ENCODE measurements around the gene SORL1-AS1.
"Not testable (repeated sequence)": the region's sequence is repeated elsewhere in the genome, so short reads cannot be mapped to it uniquely, and the experiment has no call there.

SORL1-AS1 gene

DNA sequence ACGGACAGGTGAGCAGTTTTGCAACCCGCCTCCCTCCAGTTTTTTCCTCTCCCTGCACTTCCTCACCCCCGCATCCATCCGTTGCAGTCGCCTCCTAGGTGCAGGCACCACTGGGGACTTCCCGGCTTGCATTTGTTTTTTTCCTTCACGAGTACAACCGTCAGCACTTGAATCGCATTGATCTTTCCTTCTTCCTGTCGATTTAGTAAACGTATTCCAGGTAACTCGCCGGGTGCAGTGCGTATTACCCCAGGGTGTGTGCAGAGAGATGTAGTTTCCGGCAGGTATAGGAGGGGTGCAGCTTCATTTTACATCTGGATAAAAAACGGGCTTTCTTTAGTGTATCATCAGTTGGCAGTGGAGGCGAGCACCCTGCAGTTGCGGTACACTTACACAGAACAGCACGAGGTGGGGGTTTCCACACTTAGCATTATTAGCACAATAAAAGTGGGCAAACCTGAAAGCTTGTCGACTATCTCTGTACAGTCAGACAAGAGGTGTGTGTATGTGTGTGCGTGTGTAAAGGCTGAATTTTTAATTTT, at the start of gene SORL1-AS1:
Gene SORL1-AS1 (minus strand): TSS at position 359 of the 542 bp plus-strand sequence.
- no peak for DNase-seq (ENCODE audit: low spot score)

DNA sequence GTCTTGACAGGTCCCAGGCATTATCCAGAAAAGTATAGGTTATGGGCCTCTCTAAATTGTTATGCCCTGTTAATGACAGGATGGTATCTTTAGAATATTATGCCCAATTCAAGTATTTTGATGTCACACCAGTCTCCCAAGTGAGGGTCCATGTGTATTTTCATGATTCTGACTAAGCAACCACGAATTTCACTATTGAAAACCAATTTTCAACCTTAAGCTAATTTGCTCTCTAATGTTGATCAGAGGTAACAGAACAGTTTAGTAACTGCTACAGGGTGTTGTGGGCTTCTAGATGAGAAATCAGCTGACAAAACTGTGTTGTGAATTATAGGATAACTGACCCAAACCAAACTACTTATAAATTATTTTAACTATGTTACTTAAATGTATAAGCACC, 48.0 kb upstream of the SORL1-AS1 start:
- DNase-seq (ENCODE audit: low spot score): no peak

DNA sequence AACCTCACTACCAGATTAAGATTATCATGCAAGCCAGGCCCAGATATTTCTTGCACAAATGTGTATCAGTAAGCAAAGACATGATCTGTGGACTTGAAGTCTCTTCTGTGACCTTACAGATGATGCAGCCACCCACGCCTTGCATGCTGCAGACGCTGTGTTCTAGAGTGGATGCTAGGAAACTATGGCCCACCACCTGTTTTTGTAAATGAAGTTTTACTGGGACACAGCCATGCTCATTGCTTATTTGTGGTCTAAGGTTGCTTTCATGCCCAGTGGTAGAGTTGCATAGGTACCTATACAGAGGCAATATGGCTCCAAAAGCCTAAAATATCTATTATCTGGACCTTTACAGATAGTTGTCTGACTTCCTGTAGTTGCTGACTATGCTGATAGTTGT, 47.5 kb upstream of the SORL1-AS1 start:
- no peak for DNase-seq (ENCODE audit: low spot score)

DNA sequence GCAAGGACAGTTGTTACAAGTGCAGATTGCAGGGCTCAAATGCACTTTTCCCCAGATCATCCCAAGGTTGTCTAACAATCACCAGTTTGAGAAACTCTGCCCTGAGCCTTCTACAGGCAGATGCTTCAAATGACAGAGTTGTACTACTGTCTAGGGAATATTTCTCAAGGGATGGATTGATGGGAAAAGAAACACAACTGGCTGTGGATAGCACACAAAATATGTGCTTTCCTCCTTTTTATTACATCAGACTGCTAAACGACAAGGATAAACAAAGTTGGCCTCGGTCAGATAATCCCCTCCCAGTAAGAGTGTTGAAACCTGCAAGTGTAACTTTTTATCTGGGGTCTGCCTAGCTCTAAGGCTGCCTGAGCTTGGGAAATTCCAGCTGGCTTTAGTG, 46.6 kb upstream of the SORL1-AS1 start:
- no peak for DNase-seq (ENCODE audit: low spot score)

DNA sequence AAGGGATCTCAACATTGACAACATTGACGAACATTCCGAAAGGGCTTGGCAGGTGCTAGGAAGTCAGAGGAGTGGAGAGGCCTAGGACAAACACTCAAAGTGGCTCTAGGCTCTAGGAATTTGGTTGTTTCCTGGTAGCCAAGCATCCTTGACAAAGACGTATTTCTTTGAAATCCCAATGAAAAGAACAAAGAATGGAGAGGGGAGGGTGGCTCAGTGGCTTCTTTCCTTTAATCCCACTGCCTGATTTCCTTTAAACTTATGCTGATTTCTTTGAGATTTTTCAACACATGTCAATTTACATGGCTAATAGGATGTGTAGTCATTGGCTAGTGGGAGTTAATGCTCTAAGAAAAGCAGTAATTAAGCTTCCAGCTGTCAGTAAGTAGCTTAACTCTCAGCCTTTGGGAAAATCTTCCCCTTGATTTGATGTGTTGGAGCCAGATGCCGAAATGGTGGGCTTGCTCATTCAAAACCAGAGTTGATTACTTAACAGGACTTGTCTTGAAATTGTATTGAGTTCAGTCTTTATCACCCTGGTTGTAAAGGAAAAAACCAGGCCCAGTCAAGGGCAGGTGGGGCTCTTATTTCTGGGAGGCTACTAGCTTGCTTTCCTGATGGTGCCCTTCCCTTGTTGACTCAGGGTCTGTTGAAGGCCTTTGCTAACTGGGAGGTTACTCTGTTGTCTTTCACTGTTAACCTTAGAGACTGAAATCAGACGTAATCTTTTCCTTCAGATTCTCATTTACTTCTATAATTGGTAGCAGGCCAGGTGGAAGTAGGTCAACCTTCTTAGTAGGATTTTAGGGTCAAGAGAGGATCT, 44.6 kb upstream of the SORL1-AS1 start:
- no peak for DNase-seq (ENCODE audit: low spot score)

DNA sequence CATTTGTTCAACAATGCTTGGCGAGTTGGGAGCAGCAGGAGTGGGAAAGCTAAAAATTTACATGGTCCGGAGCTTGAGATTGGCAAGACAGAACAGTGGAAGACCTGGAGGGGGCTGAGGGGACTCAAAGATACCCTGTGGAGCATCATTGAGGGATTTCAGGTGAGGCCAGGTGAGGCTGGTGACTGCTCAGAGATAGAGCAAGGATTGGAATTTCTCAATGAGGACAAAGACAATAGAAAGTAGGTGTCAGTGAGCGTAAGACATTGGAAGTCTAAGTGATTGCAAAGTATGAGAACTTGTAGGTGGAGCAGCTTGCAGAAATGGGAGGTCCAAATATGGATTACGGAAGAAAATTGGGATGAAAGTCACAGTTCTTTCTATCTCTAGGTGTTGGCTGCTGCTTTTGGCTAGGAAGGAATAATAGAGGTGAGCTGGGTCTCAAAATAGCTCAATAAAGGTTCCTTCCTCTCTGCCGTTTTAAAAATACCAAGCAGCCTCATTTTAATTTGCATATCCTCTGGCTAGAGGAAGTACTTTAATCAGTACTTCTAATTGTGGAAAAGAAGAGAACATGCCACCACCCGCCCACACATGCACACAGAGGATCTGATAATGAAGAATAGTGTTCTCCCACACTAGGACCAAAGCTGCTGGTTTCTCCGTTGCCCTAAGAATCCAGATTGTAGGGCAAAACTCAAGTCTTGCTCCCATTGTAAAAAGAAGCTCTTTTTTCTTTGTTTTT, 41.8 kb upstream of the SORL1-AS1 start:
- DNase-seq (ENCODE audit: low spot score): no peak

DNA sequence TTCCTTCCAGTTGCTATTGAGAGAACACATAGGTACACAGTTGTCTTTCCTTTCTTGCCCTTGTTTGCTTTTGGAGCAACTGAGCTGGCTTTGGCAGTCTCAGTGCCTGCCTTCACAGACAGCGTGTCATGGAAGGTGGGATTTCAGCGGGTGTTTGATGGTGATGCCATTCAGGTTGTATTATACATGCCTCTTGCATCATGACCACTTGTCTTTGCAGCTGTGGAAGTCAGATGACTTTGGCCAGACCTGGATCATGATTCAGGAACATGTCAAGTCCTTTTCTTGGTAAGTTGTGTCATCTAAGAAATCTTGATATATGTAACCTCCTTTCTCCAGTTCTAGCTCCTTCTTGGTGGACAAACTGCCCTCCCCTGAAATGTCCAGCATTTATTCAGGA, 37.1 kb upstream of the SORL1-AS1 start:
- no peak for DNase-seq (ENCODE audit: low spot score)

DNA sequence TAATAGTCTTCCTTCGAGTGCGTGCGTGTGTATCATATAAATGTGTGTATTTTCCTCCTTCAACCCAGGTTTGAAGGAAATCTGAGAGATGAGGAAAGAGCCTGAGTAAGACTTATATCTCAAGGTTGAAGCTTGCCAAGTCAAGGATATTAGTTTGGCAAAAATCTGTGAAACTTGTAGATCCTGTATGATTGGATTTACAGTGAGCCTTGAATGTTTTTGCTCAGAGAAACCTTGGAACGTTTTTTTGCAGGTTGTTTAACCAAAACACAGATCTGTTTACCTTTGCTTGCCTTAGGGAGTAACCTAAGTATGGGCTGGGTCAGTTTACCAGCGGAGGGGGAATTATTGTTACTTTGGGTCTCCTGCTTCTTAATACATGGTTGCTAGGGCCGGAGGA, 35.9 kb upstream of the SORL1-AS1 start:
- no peak for DNase-seq (ENCODE audit: low spot score)

DNA sequence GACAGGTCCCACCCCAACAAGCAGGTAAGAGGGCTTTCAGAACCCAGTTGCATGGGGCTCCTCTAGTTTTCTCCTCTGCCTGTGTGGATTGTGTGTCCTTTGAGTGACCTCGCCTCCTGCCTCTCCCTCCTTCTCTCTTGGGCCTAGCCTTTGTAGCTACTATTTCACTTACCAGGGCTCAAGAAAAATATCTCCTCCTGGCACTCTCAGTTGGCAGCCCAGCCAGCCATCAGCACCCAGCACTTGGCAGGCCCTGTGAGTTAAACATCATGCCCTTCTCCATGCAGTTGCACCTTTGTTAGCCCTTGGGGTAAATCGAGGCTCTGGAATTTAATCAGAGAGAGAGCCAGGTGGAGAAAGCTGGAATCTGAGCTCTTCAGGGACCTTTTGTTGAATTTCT, 35.4 kb upstream of the SORL1-AS1 start:
- DNase-seq (ENCODE audit: low spot score): no peak

DNA sequence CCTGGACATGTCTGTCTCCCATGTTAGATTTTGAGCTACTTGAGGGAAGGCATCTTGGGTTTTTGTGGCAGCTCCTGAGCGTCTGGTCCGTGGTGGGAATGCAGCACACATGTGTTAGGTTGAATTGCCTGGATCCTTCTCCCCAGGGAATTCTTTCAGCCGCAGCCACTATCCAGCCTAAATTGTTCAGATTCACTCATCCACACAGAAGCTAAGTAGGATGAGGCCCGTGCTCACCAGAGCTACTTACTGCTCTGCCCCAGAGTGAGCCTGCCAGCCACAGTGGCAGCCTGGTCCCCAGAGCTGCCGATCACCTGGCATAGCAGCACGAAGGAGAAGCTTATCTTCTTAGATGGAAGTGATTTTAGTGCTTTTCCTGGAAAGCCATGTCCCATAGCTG, 34.4 kb upstream of the SORL1-AS1 start:
- peak; percentile 7 for DNase-seq (ENCODE audit: low spot score)

DNA sequence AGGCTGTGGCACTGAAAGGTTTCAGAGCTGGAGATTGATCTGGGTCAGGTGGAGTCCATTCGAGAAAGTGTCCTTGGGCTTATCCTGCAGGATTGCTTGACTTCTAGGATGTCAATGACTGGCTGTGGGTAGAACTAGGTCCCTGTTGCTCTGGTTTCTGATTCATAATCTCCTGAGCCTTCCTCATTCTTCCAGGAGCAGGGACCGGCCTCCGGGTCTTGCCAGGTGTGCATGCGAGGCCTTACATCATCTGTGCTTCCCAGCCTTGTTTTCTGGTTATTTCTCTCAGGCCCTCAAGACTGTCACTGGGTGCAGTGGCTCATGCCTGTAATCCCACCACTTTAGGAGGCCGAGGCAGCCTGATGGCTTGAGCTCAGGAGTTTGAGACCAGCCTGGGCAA, 33.3 kb upstream of the SORL1-AS1 start:
- no peak for DNase-seq (ENCODE audit: low spot score)

DNA sequence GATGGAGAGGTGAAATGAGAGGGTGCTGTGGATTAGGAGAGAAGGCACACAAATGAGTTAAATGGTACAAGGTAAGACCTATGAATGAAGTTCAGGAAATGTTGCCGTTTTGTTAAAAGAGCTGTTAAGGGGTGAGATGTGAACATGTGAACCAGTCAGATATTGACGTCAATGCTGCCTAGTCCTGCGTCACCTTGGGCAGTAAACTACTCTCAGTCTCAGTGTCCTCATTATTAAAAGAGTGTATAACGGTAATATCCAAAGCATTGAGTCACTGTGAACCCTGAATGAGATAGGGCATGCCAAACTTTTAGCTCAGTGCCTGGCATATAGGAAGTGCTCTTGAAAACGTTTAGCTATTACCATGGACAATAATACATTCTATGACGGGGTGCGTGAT, 32.4 kb upstream of the SORL1-AS1 start:
- DNase-seq (ENCODE audit: low spot score): no peak

DNA sequence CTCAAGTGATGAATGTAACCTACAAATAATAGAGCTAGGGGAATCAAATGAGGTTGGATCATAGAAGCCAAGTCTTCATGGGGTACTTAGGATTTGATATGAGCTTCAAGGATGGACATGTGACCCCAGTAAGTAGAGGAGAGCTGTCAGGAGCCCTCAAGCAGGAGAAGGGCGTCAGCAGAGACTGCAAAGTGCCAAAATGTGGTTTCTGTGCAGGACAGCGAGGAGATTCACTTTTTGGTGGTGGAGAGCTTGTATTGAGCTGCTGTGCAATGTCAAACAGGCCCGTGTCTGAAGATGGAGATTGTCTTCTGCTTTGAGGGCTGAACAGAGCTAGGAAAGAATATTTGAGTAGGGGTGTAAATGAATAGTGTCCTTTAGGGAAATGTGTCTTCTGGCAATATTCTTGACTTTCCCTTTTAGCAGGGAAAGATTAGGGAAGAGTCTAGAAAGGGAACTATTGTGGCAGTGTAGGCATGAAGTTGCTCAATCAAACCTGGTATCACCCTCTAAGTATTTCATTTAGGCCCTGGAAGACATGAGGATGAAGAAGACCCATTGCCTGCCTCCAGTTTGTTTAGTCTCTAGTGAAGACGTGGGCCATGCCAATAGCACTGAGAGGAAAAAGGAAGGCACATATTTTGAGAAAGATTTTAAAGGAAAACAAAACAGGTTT, 31.2 kb upstream of the SORL1-AS1 start:
- DNase-seq (ENCODE audit: low spot score): no peak

DNA sequence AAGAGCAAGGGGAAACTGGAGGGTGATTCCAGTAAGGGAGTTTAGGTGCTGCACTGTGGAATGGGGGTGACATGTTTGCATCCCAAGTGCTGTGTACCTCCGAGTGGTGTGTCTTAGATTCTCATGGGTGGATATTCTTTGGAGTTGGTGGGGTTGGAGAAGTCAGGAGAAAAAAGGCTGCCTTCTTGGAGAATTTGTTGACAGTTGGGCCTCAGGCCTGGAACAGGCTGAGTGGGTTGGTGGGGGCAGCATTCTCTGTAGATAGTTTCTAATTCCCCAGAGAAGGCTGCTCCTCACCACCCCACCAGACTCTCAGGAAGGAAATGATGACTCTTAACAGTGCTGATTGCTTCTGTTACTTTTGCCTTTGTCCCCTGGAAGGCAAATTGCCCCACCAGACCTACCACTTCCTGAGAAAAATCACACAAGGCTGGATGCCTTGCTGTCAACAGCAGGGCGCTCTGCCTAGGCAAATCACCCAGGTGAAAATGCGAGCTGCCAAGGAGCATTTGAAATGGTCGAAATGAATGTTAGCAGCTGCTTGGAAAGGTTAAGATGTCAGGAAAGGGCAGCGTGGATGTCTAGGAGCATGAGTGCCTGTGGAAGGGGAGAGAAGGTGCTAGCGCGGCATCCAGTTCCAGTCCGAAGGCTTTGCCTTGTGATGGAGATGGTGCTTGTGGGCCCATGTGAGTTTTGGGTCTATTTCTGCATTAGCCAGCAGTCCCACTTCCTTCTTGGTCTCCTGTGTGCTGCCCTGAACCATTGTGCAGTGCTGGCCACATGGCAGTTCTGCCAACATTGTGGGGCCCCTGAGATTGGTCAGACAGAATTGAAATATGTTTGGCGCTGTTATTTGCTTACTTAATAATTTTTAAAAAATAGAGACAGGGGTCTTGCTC, 29.7 kb upstream of the SORL1-AS1 start:
- DNase-seq (ENCODE audit: low spot score): peak; percentile 35

DNA sequence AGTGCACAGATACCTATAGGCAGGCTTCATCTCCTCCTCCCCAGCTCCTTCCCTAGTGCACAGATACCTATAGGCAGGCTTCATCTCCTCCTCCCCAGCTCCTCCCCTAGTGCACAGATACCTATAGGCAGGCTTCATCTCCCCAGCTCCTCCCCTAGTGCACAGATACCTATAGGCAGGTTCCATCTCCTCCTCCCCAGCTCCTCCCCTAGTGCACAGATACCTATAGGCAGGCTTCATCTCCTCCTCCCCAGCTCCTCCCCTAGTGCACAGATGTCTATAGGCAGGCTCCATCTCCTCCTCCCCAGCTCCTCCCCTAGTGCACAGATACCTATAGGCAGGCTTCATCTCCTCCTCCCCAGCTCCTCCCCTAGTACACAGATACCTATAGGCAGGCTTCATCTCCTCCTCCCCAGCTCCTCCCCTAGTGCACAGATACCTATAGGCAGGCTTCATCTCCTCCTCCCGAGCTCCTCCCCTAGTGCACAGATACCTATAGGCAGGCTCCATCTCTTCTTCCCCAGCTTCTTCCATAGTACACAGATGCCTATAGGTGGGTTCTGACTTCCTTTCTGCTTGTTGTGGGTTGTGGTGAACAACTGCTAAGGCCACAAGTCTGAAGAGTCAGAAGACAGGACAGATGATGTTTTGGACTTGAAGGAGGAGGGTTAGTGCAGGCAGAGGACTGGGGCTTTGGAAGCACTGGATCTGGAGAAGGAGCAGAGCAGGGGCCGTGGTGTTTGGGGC, 28.9 kb upstream of the SORL1-AS1 start:
- not testable (repeated sequence) for DNase-seq (ENCODE audit: low spot score)

DNA sequence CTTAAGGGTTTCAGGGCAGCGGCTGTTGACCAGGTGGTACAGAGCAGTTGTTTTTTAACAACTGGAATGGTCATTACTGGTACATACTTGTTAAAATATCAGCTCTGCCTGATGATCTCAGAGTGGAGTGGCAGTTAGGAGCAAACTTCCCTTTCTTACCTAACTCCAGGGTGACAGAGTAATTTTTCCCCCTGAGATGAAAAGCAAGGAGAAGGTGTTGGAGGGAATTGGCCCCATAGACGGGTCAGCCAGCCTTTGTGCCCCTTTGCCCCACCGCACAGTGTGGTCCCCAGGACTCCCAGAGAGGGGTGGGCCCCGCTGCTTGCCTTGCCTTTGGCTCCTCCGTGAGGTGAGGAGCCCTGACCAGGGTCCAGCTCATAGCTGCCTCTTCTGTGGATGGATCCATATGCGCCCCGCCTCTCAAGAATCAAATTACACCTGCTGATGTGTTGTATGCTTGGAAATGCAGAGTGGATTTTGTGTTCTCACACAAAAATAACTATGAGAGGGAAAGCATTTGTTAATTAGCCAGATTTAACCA, 27.0 kb upstream of the SORL1-AS1 start:
- no peak for DNase-seq (ENCODE audit: low spot score)

DNA sequence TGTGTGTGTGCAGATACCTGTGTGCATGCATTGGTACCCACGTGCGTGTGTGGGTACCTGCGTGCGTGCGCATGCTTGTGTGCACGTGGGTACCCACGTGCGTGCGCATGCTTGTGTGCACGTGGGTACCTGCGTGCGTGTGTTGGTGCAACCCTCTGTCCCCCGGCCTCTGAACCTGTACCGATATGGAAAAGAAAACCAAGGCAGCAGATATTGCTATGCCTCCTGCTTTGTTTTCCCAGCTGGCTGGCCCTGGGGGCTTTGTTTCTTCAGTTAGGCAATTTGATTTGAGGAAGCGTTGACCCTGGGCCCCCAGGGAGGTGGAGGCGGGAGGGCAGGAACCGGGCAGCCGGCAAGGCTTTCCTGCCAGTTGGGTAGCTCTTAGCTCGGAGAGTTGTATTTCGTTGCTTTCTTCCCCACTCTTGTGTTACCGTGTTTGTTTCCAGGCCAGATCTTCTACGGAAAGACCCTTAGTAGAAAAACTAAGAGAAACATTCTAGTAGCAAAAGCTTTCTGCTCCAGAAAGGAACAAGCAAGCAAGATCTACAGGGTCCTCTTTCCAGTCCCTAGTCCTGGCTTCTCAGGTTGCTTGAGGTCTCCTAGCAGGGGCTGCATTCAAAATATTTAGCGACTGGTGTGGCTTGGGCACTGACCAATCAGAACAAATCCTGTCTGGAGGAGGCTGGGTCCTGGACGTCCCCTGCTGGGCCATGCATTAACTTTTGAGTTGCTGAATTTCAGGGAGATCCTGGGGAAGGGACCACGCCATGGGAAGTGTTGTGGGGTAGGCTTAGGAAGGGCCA, 26.3 kb upstream of the SORL1-AS1 start:
- no peak for DNase-seq (ENCODE audit: low spot score)

DNA sequence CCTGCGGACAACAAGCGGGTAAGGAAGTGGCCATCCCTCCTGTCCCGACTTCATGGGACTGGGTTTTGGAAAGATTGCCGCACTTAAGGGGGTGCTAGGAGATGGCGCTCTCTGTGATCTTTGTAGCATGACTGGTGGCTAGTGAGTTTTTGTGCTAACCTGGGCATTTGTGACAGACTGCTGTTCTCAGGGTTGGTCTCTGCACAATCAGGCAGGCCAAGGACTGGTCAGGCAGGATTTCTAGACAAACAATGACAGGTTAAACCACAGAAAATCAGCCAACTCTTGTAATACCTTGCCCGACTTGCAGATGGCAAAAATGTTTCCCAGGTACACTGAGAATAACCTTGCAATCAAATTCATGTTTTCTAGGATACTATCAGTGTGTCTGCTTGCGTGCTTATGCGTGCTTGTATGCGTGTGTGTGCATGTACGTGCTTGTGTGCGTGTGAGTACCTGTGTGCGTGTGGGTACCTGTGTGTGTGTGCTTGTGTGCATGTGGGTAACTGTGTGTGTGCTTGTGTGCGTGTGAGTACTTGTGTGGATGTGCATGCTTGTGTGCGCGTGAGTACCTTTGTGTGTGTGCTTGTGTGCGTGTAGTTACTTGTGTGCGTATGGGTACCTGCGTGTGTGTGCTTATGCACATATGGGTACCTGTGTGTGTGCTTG, 25.6 kb upstream of the SORL1-AS1 start:
- DNase-seq (ENCODE audit: low spot score): no peak

DNA sequence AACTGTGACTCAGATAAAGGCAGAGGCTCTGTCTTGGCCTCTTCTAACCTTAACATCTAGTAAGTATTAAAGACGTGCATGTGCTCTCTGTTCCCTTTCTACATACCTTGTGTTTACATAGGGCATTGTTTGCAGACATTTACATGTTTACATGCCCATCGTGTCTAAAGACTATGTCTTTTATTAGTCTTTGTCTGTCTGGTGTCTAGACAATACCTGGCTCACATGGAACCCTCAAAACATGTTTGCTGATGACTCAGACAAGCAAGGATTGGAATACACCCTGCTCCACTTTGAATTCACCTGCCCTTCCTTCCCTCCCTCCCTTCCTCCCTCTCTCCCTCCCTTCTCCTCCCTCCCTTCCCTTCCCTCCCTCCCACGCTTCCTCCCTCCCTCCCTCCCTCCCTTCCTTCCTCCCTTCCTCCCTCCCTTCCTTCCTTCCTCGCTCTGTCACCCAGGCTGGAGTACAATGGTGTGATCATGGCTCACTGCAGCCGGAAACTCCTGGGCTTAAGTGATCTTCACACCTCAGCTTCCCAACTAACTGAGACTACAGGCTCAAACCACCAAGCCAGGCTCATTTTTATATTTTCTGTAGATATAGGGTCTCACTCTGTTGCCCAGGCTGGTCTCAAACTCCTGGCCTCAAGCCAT, 23.7 kb upstream of the SORL1-AS1 start:
- no peak for DNase-seq (ENCODE audit: low spot score)
